Measurements from ENCODE around the gene MAML2.

DNA sequence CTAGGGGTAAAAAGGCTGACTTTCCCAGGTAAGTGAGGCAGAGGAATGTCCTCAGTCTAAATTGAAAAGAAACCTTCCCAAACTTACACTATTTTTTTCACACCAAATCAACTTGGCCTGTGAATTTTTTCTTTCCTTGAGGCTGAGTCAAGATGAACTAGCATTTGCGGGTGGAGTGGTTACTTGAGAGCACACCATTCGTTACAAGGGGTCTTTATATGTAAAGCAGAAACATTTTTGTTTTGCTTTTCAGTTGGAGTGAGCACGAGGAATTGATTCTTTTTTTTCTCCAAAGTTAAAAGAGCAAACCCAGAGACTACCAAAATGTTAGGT, 36.4 kb downstream of the MAML2 start:
- TF ChIP-seq EZH2 (IDR thresholded peaks at IDR 0.05; ENCODE audit: low read depth, low read length, severe bottlenecking), result no peak
- TF ChIP-seq, protein P1, sequence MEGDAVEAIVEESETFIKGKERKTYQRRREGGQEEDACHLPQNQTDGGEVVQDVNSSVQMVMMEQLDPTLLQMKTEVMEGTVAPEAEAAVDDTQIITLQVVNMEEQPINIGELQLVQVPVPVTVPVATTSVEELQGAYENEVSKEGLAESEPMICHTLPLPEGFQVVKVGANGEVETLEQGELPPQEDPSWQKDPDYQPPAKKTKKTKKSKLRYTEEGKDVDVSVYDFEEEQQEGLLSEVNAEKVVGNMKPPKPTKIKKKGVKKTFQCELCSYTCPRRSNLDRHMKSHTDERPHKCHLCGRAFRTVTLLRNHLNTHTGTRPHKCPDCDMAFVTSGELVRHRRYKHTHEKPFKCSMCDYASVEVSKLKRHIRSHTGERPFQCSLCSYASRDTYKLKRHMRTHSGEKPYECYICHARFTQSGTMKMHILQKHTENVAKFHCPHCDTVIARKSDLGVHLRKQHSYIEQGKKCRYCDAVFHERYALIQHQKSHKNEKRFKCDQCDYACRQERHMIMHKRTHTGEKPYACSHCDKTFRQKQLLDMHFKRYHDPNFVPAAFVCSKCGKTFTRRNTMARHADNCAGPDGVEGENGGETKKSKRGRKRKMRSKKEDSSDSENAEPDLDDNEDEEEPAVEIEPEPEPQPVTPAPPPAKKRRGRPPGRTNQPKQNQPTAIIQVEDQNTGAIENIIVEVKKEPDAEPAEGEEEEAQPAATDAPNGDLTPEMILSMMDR (IDR thresholded peaks at IDR 0.05; ENCODE audit: control extremely low read depth in 1 of 3, insufficient read depth in 1 of 3, low read depth in 1 of 3, low read length in 3 of 3), result no peak
- TF ChIP-seq, protein P2, sequence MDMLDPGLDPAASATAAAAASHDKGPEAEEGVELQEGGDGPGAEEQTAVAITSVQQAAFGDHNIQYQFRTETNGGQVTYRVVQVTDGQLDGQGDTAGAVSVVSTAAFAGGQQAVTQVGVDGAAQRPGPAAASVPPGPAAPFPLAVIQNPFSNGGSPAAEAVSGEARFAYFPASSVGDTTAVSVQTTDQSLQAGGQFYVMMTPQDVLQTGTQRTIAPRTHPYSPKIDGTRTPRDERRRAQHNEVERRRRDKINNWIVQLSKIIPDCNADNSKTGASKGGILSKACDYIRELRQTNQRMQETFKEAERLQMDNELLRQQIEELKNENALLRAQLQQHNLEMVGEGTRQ (IDR thresholded peaks at IDR 0.05; ENCODE audit: low read length), result no peak
- TF ChIP-seq, protein P3, sequence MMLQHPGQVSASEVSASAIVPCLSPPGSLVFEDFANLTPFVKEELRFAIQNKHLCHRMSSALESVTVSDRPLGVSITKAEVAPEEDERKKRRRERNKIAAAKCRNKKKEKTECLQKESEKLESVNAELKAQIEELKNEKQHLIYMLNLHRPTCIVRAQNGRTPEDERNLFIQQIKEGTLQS (IDR thresholded peaks at IDR 0.05; ENCODE audit: insufficient read depth, low read depth, low read length), result no peak
- TF ChIP-seq POLR2A (IDR thresholded peaks at IDR 0.05; ENCODE audit: control extremely low read depth in 1 of 2, low read depth in 2 of 2, low read length in 2 of 2), result no peak
- TF ChIP-seq CBX5 (IDR thresholded peaks at IDR 0.05; ENCODE audit: low read depth, low read length), result no peak
- TF ChIP-seq GTF2F1 (IDR thresholded peaks at IDR 0.05; ENCODE audit: borderline replicate concordance, low read depth, low read length), result no peak
- no peak for TF ChIP-seq CBX8 (IDR thresholded peaks at IDR 0.05; ENCODE audit: borderline replicate concordance, low read depth, low read length)
- TF ChIP-seq, protein P4, sequence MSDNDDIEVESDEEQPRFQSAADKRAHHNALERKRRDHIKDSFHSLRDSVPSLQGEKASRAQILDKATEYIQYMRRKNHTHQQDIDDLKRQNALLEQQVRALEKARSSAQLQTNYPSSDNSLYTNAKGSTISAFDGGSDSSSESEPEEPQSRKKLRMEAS (IDR thresholded peaks at IDR 0.05), result no peak
- TF ChIP-seq MAFK (IDR thresholded peaks at IDR 0.05; ENCODE audit: low read depth, low read length), result no peak
- TF ChIP-seq GABPA (IDR thresholded peaks at IDR 0.05; ENCODE audit: borderline replicate concordance, insufficient read depth, low read length), result no peak
- no peak for TF ChIP-seq RXRA (IDR thresholded peaks at IDR 0.05; ENCODE audit: insufficient read depth, low read depth, low read length)
- TF ChIP-seq POLR2AphosphoS5 (IDR thresholded peaks at IDR 0.05; ENCODE audit: low read depth, low read length), result no peak
